Measurements from ENCODE around the gene TTC28. TPM values are rescaled to one million over a fixed set of nuclear protein-coding genes. Genes with fewer than 3 reads are reported as not detected.

TTC28 gene
- total RNA-seq, 1 experiment from 2014 or later: 7.1 TPM

- DNase-seq (ENCODE audit: low read depth): no peak
These were observed 673.4 kb downstream of the TTC28 start for GRCh38 chr22:28006271-28006670.

GRCh38 chr22:28005513-28005912 lies 674.1 kb downstream of the TTC28 start:
- DNase-seq (ENCODE audit: low read depth): no peak

- no peak for DNase-seq (ENCODE audit: low read depth)
These were observed 675.6 kb downstream of the TTC28 start for GRCh38 chr22:28004021-28004420.

GRCh38 chr22:28002863-28003565 lies 676.6 kb downstream of the TTC28 start:
- no peak for DNase-seq (ENCODE audit: low read depth)

DNA sequence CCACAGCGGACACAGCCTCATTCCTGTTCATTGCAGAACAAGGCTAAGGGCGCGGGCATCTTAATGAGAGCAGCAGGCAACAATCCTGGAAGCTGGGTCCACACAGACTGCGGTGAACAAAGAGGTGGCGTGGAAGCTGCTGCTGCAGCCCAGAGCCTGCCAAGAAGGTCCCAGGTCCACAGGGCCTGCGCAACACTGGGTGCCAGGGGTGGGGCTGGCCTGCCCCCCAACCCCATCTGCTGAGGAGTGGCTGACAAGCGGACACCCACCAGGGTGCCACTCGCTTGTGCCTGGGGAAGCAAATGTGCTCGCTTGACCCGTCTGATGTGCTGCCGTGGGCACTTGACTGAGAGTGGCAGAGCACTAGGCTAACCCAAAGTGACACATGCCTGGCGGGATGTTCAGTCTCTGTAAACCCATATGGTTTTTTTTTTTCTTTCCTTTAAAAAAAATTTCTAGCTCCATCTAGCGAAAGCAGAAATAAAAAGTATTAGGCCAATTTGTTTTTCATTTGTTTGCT lies 677.4 kb downstream of the TTC28 start:
- DNase-seq (ENCODE audit: low read depth): no peak

- no peak for DNase-seq (ENCODE audit: low read depth)
These were observed 678.3 kb downstream of the TTC28 start for GRCh38 chr22:28001171-28001835.

- no peak for DNase-seq (ENCODE audit: low read depth)
These were observed 679.3 kb downstream of the TTC28 start for GRCh38 chr22:28000361-28000760.

DNA sequence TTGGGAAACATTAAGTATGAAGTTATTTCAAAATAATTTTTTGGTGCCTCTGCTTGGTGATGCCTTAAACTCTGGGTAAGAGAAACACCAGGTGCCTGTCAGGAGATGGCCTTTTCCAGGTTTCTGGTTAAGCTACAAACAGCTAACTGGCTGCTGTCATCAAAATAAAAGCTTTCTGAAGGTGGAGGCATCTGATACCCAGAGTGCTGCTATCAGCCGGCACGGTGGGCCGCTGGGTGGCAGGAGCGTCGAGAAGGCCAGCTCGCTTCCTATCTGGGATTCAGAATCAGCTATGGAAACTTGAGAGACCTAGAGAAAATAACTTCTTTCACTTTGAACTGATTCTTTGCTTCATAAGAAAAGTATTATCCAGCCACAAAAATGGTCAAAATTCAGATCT lies 679.8 kb downstream of the TTC28 start:
- no peak for DNase-seq (ENCODE audit: low read depth)

GRCh38 chr22:27998511-27999410 lies 680.9 kb downstream of the TTC28 start:
- DNase-seq (ENCODE audit: low read depth): no peak

DNA sequence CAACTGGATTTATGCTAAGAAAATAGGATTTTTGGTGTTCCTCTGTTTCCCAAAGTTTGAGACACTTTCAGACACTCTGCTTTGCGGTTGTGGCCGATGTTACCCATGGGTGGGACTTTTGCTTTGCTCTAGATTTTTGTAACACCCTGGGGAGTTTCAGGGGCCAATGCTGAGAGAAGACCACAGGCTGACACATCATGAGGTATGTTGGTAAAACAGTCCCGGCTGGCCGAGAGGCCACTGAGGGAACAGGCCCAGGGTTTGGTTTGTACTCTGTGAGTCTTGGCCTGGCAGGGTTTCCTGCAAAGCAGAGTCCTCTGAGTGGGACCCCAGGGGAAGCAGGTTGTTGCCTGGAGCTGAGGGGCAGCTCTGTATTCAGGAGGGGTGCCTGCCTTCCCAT lies 682.1 kb downstream of the TTC28 start:
- DNase-seq (ENCODE audit: low read depth): peak; percentile 32

DNA sequence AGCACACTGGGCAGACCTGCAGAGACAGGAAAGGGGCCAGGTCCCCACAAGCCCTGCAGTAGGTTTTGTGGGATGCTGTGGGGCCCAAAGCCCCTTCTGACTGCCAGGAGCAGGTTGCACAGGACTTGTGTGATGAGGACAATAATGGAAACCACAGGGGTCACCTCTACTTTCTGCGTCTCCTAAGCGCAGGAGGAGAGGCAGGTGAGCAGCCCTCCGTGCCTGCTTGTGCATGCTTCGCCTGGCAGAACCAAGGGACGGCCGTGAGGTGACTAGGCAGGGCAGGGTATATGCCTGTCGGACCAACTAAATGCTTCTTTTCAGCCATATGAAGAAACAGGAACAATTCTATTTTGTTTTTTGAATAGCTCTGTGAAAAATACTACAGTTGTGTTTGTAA lies 682.7 kb downstream of the TTC28 start:
- DNase-seq (ENCODE audit: low read depth): no peak

- DNase-seq (ENCODE audit: low read depth): no peak
These were observed 683.1 kb downstream of the TTC28 start for GRCh38 chr22:27996529-27996925.

- no peak for DNase-seq (ENCODE audit: low read depth)
These were observed 683.7 kb downstream of the TTC28 start for GRCh38 chr22:27995801-27996528.

DNA sequence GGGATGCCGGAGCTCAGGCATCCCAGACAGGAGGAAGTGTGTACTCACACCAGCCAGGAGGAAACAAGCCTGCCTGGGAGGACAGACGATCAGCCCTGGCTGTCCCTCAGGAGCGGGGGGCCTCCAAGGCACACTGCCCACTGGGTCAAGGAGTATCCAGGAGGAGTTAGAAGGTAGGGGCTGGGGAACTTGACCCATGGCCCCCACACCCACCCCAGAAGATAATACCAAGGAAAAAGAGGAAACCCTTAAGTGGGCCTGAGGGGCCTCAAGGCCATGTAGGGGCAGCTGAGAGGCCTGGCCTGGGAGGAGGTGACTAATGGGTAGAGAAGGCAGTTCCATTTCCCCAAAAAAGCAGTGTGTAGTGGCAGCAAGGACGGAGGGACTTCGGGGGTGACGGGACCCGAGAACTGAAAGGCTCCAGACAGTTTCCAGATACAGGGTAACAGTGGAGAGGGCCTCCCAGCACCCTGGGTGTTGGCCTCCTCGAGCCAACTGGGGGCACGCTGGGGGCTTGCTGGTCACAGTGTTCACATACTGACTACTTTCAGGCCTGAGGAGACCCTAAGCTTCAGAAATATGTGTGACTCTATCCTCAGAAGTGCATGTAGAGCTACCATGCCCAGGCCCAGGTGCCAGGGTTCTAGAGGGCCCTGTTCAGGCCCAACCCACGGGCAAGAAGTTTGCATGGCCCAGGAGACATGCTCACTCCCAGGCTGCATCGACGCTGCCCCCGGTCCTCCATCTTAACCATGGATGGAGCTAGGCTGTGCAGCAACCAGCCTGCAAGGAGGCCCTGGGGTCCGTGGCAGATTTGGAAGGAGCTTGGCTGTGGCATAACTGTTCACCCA lies 684.9 kb downstream of the TTC28 start:
- DNase-seq (ENCODE audit: low read depth): no peak

GRCh38 chr22:27993774-27994350 lies 685.8 kb downstream of the TTC28 start:
- DNase-seq (ENCODE audit: low read depth): no peak

- no peak for DNase-seq (ENCODE audit: low read depth)
These were observed 686.4 kb downstream of the TTC28 start for GRCh38 chr22:27993201-27993635.

GRCh38 chr22:27992294-27993165 lies 687.1 kb downstream of the TTC28 start:
- DNase-seq (ENCODE audit: low read depth): no peak

DNA sequence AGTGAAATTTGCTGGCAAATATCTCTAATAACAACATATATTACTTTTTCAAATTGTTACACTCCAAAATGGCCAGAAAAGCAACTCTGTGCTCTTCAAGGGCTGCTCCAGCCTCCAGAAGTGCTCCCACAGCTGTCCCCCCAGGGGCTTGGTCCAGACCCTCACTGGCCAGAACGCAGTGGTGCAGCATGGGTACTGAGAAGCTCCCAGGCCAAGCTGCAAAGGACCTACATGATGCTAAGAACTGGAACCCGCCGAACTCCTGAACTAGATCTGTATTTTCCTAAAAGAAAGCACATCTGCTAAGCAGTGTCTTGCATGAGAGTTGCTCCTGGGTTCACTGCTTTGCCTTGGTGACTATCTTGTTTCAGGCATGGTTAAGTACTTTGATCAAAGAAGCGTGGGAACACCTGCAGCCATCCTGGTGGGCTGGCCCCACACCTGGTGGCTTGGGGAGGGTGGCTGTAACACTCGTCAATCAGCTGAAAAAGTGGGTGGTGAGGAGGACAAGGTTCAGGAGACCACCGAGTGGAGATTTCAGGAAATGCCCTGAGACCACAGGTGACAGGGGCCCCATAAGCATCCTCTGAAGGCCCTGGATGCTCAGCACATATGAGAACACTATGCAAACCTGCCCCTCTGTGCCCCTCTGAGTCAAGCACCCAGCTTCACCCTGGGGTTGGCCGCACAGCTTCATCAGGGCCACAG lies 687.9 kb downstream of the TTC28 start:
- DNase-seq (ENCODE audit: low read depth): no peak

DNA sequence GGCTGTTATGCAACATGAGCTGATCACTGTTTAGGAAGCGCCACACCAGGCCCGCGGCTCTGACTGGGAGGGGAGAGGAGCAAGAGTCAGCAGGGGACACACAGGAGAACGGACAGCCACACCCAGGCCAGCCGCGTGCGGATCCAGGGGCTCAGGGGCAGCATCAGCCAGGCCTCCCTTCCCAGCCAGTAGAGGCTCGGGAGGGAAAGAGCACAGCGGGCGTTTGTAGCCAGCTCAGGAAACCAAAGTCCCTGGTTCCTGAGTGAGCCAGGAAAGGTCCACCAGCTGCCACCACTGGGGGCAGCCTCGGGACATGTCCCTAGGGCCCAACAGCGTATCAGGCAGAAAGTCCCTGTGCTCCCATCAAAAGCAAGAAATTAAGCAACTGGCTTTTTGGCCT lies 688.8 kb downstream of the TTC28 start:
- DNase-seq (ENCODE audit: low read depth): peak; percentile 28

Data from Daoy (cell line).